A549 (cell line): ENCODE measurements around the gene NLRC5.

ENCODE experiments used
- BHLHE40 ChIP-seq: IDR thresholded peaks from 2 replicates; pipeline ENCODE4 v1.6.1; 2012; ENCODE audit warnings: low read depth, low read length, inconsistent platforms
- CHD4 ChIP-seq: fragments of 200-600 bp; sonication (generic); IDR thresholded peaks from 2 replicates; pipeline ENCODE4 v1.6.1; 2016; ENCODE audit warnings: antibody characterized with exemption, mild to moderate bottlenecking, borderline replicate concordance
- CTCF ChIP-seq: fragments of >200 bp; sonication (Bioruptor Twin); formaldehyde crosslinking; IDR thresholded peaks from 3 replicates; pipeline ENCODE4 v1.5.1; 2016
- EP300 ChIP-seq, 2 experiments: fragments of >200 bp; sonication (Bioruptor Twin); formaldehyde crosslinking; IDR thresholded peaks; 2 replicates in 1 of 2; 3 replicates in 1 of 2; pipeline ENCODE4 v1.6.1; 2016 to 2017
- HDAC2 ChIP-seq: fragments of 200-600 bp; sonication (generic); IDR thresholded peaks from 2 replicates; pipeline ENCODE4 v1.6.1; 2016
- HOXA7 ChIP-seq: fragments of 250-450 bp; sonication (Bioruptor Pico); IDR thresholded peaks from 2 replicates; pipeline ENCODE4 v1.5.0; 2020; ENCODE audit warnings: mild to moderate bottlenecking, moderate library complexity
- MAZ ChIP-seq: fragments of 150-350 bp; IDR thresholded peaks from 2 replicates; pipeline ENCODE4 v1.6.1; 2014; ENCODE audit warnings: antibody characterized with exemption, low read depth, low read length, borderline replicate concordance
- RFX5 ChIP-seq: fragments of 450-650 bp; IDR thresholded peaks from 2 replicates; pipeline ENCODE4 v1.7.1; 2014; ENCODE audit warnings: antibody characterized with exemption, mild to moderate bottlenecking, moderate library complexity
- TF ChIP-seq, protein P1 (sequence below): fragments of 150-350 bp; IDR thresholded peaks from 2 replicates; pipeline ENCODE4 v1.6.1; 2014; ENCODE audit warnings: low read depth, mild to moderate bottlenecking, low read length

- TF ChIP-seq CTCF (no peak), EP300 (IDR thresholded peaks at IDR 0.05) (no peak), MAZ (no peak), CHD4 (no peak), BHLHE40 (no peak), RFX5 (no peak), HOXA7 (CRISPR knock-in tag) (no peak), HDAC2 (no peak)
- TF ChIP-seq, protein P1, sequence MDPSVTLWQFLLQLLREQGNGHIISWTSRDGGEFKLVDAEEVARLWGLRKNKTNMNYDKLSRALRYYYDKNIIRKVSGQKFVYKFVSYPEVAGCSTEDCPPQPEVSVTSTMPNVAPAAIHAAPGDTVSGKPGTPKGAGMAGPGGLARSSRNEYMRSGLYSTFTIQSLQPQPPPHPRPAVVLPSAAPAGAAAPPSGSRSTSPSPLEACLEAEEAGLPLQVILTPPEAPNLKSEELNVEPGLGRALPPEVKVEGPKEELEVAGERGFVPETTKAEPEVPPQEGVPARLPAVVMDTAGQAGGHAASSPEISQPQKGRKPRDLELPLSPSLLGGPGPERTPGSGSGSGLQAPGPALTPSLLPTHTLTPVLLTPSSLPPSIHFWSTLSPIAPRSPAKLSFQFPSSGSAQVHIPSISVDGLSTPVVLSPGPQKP = no peak
Measured at GRCh38 chr16:57127836-57128235, 138.5 kb downstream of the NLRC5 start.
